K562 treated with DMSO at 1 percent for 4 hours (cell line): ENCODE data around the gene MALAT1. TPM values are rescaled to one million over a fixed set of nuclear protein-coding genes. Genes with fewer than 3 reads are reported as not detected.

Source experiments
- total RNA-seq: library from RNA; unstranded; fragments of 300-600 nt; gene quantifications from 2 replicates; pipeline ENCODE4 v1.2.3, GENCODE V29; 2022; ENCODE audit not compliant: insufficient read depth

MALAT1 gene
- 124 and 165 TPM in 2 replicates for total RNA-seq

DNA sequence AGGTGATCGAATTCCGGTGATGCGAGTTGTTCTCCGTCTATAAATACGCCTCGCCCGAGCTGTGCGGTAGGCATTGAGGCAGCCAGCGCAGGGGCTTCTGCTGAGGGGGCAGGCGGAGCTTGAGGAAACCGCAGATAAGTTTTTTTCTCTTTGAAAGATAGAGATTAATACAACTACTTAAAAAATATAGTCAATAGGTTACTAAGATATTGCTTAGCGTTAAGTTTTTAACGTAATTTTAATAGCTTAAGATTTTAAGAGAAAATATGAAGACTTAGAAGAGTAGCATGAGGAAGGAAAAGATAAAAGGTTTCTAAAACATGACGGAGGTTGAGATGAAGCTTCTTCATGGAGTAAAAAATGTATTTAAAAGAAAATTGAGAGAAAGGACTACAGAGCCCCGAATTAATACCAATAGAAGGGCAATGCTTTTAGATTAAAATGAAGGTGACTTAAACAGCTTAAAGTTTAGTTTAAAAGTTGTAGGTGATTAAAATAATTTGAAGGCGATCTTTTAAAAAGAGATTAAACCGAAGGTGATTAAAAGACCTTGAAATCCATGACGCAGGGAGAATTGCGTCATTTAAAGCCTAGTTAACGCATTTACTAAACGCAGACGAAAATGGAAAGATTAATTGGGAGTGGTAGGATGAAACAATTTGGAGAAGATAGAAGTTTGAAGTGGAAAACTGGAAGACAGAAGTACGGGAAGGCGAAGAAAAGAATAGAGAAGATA, at the start of gene MALAT1:
TSS of gene MALAT1 (plus strand) at position 69 of the 736 bp plus-strand sequence.

GRCh38 chr11:65524741-65525545, 26.1 kb downstream of the MALAT1 start, which contains the start of gene SCYL1:
TSS of gene SCYL1 (plus strand) at chr11:65525083. CDS start at chr11:65525154, 71 bp downstream.

Other genes with a start within 250 kb of the MALAT1 start
- 14.6 and 18.3 TPM in 2 replicates for gene POLA2, start 237.1 kb upstream of the MALAT1 start, total RNA-seq
- gene CDC42EP2, start 184.2 kb upstream of the MALAT1 start, total RNA-seq = 1.9 and 3.4 TPM in 2 replicates
- 50.7 and 55.1 TPM in 2 replicates for gene DPF2, start 165.2 kb upstream of the MALAT1 start, total RNA-seq
- 2.2 and 4.9 TPM in 2 replicates for gene TIGD3, start 144.3 kb upstream of the MALAT1 start, total RNA-seq
- 0.77 and 2.0 TPM in 2 replicates for gene SLC25A45, start 116.4 kb upstream of the MALAT1 start, total RNA-seq
- gene FRMD8, start 112.4 kb upstream of the MALAT1 start, total RNA-seq = 36.4 and 36.5 TPM in 2 replicates
- 17.6 and 22.8 TPM in 2 replicates for gene NEAT1, start 76.2 kb upstream of the MALAT1 start, total RNA-seq
- gene SCYL1, start 26.0 kb downstream of the MALAT1 start, total RNA-seq = 117 and 125 TPM in 2 replicates
- 32.3 and 42.6 TPM in 2 replicates for gene LTBP3, start 59.3 kb downstream of the MALAT1 start, total RNA-seq
- gene ZNRD2, start 71.4 kb downstream of the MALAT1 start, total RNA-seq = 37.9 and 48.3 TPM in 2 replicates
- gene FAM89B, start 73.5 kb downstream of the MALAT1 start, total RNA-seq = 64.3 and 74.6 TPM in 2 replicates
- 74.1 and 75.4 TPM in 2 replicates for gene EHBP1L1, start 77.0 kb downstream of the MALAT1 start, total RNA-seq
- gene KCNK7, start 96.8 kb downstream of the MALAT1 start, total RNA-seq = 1.6 and 2.1 TPM in 2 replicates
- gene MAP3K11, start 115.2 kb downstream of the MALAT1 start, total RNA-seq = 58.9 and 66.8 TPM in 2 replicates
- gene PCNX3, start 116.7 kb downstream of the MALAT1 start, total RNA-seq = 31.8 and 46.2 TPM in 2 replicates
- gene SIPA1, start 139.1 kb downstream of the MALAT1 start, total RNA-seq = 55.3 and 62.8 TPM in 2 replicates
- 58.1 and 70.6 TPM in 2 replicates for gene RELA, start 163.9 kb downstream of the MALAT1 start, total RNA-seq
- gene KAT5, start 213.2 kb downstream of the MALAT1 start, total RNA-seq = 26.4 and 36.7 TPM in 2 replicates
- gene RNASEH2C, start 221.8 kb downstream of the MALAT1 start, total RNA-seq = 24.6 and 34.7 TPM in 2 replicates